WERI-Rb-1 (cell line): Measurements from ENCODE around the gene MCM7.

Source experiments
- DNase-seq: peaks from one replicate; pipeline ENCODE4 v3.0.0-alpha.2; 2020
- H3K27ac ChIP-seq: fragments of 250-450 bp; sonication (Bioruptor Pico); 2 replicates; pipeline ENCODE4 v1.5.1; 2020; ENCODE audit warnings: mild to moderate bottlenecking, moderate library complexity
- H3K27me3 ChIP-seq: fragments of 250-450 bp; sonication (Bioruptor Pico); 2 replicates; pipeline ENCODE4 v1.5.1; 2021; ENCODE audit warnings: mild to moderate bottlenecking, low read depth, moderate library complexity; ENCODE audit not compliant: insufficient read depth, severe bottlenecking
- H3K36me3 ChIP-seq: fragments of 250-450 bp; sonication (Bioruptor Pico); 2 replicates; pipeline ENCODE4 v1.5.1; 2020; ENCODE audit warnings: mild to moderate bottlenecking, moderate library complexity
- H3K4me3 ChIP-seq: 2 replicates; pipeline ENCODE4 v1.5.1; 2011; ENCODE audit warnings: low read depth, mild to moderate bottlenecking, control low read depth, low read length
- H3K9me3 ChIP-seq: fragments of 250-450 bp; sonication (Bioruptor Pico); 2 replicates; pipeline ENCODE4 v1.5.1; 2021; ENCODE audit warnings: mild to moderate bottlenecking, moderate library complexity; ENCODE audit not compliant: severe bottlenecking
- CTCF ChIP-seq: IDR thresholded peaks from 2 replicates; pipeline ENCODE4 v1.5.1; 2011; ENCODE audit warnings: low read depth, mild to moderate bottlenecking, control low read depth, inconsistent platforms, low read length

The MCM7 gene

GRCh38 chr7:100044718-100045117 is 56.5 kb downstream of the MCM7 start:
- no peaks in the 10 kb centered on the region for H3K9me3 ChIP-seq
- no peaks in the 10 kb centered on the region for H3K27me3 ChIP-seq
- H3K4me3 ChIP-seq: no peak overlapping the region
- H3K36me3 ChIP-seq: no peaks in the 10 kb centered on the region; the same call in 1 of the 2 replicates
- H3K27ac ChIP-seq: no peak overlapping the region
- TF ChIP-seq CTCF: 0 out of 2 replicates have a peak, but pooled peaks have one; percentile 4
- DNase-seq: no peak
